ENCODE results near the gene CCL3.

The CCL3 gene

GRCh38 chr17:36089888-36090836 is at the start of gene CCL3:
TSS of gene CCL3 (minus strand) at chr17:36090143. CDS start at chr17:36090058, 85 bp downstream.
- intact Hi-C loops (cut with DNase I; ENCODE audit: low total_unique reads): no loop called here
- no peaks in the 10 kb centered on the region for H3K36me3 ChIP-seq
- DNase-seq: no peak
- no peak within 1 kb of the TSS for H3K27ac ChIP-seq
- H3K27me3 ChIP-seq: no peaks in the 10 kb centered on the region
- no peaks in the 10 kb centered on the region for H3K9me3 ChIP-seq
- no peak for TF ChIP-seq CTCF (IDR thresholded peaks at IDR 0.05)
- no peak within 1 kb of the TSS for H3K4me3 ChIP-seq
- no peaks in the 10 kb centered on the region for H3K4me1 ChIP-seq

GRCh38 chr17:36136439-36136838 is 46.5 kb upstream of the CCL3 start:
- H3K27ac ChIP-seq: no peak overlapping the region
- H3K9me3 ChIP-seq: no peaks in the 10 kb centered on the region
- H3K27me3 ChIP-seq: peaks cover 0 to 15% of the 10 kb centered on the region in 2 donors
- no peak for TF ChIP-seq CTCF (IDR thresholded peaks at IDR 0.05)
- no peaks in the 10 kb centered on the region for H3K36me3 ChIP-seq
- no peaks in the 10 kb centered on the region for H3K4me1 ChIP-seq
- no peak for DNase-seq
- H3K4me3 ChIP-seq: no peak overlapping the region
- intact Hi-C loops (cut with DNase I; ENCODE audit: low total_unique reads): loop anchor here (10.0 kb wide), 2 partner anchors 58 to 62 kb away; partner anchors contain the start of genes CCL3L1 and CCL3L3

GRCh38 chr17:36136036-36136435 is 46.1 kb upstream of the CCL3 start:
- intact Hi-C loops (cut with DNase I; ENCODE audit: low total_unique reads): loop anchor here (10.0 kb wide), 2 partner anchors 59 to 61 kb away; partner anchors contain the start of genes CCL3L1 and CCL3L3
- no peak for TF ChIP-seq CTCF (IDR thresholded peaks at IDR 0.05)
- no peak for DNase-seq
- H3K4me3 ChIP-seq: no peak overlapping the region
- H3K36me3 ChIP-seq: no peaks in the 10 kb centered on the region
- H3K27me3 ChIP-seq: peaks cover 0 to 15% of the 10 kb centered on the region in 2 donors
- H3K27ac ChIP-seq: no peak overlapping the region
- no peaks in the 10 kb centered on the region for H3K9me3 ChIP-seq
- no peaks in the 10 kb centered on the region for H3K4me1 ChIP-seq

GRCh38 chr17:36135465-36135864 is 45.5 kb upstream of the CCL3 start:
- Histone ChIP-seq H3K4me3 (no peak overlapping the region), H3K27ac (no peak overlapping the region), H3K9me3 (no peaks in the 10 kb centered on the region), H3K27me3 (peaks cover 0 to 15% of the 10 kb centered on the region in 2 donors), H3K36me3 (no peaks in the 10 kb centered on the region), H3K4me1 (no peaks in the 10 kb centered on the region)
- TF ChIP-seq CTCF (IDR thresholded peaks at IDR 0.05): no peak
- intact Hi-C loops (cut with DNase I; ENCODE audit: low total_unique reads): loop anchor here (10.0 kb wide), 2 partner anchors 59 to 61 kb away; partner anchors contain the start of genes CCL3L1 and CCL3L3
- no peak for DNase-seq

- intact Hi-C loops (cut with DNase I; ENCODE audit: low total_unique reads): loop anchor here (10.0 kb wide), 2 partner anchors 59 to 61 kb away; partner anchors contain the start of genes CCL3L1 and CCL3L3
- H3K4me1 ChIP-seq: no peaks in the 10 kb centered on the region
Observed at GRCh38 chr17:36133602-36134236, 43.8 kb upstream of the CCL3 start.

More at GRCh38 chr17:36133602-36134236, 43.8 kb upstream of the CCL3 start:
- no peak overlapping the region for H3K4me3 ChIP-seq
- no peak for DNase-seq
- no peaks in the 10 kb centered on the region for H3K9me3 ChIP-seq
- TF ChIP-seq CTCF (IDR thresholded peaks at IDR 0.05): no peak
- H3K27ac ChIP-seq: no peak overlapping the region
- no peaks in the 10 kb centered on the region for H3K36me3 ChIP-seq
- peaks cover 0 to 15% of the 10 kb centered on the region in 2 donors for H3K27me3 ChIP-seq

Data from tibial artery (tissue), 4 donors.